Stimulated activated naive CD8-positive, alpha-beta T cell treated with anti-CD3 and anti-CD28 coated beads, Interleukin-15, Interleukin-2, amounts not matched to agents 100 ng/mL and 50 ng/mL, for 24 hours (primary cell): ENCODE results near the gene PRKCB.
"Not testable (repeated sequence)": the region's sequence is repeated elsewhere in the genome, so short reads cannot be mapped to it uniquely, and the experiment has no call there.

Experiments
- H3K27ac Mint-ChIP-seq: one replicate; pipeline ENCODE4 v1.8.0; 2021; ENCODE audit warnings: mild to moderate bottlenecking, mixed read lengths
- H3K27me3 Mint-ChIP-seq: one replicate; pipeline ENCODE4 v1.8.0; 2021; ENCODE audit warnings: mixed read lengths
- H3K36me3 Mint-ChIP-seq: one replicate; pipeline ENCODE4 v1.8.0; 2021; ENCODE audit warnings: low read depth, mixed read lengths
- H3K4me1 Mint-ChIP-seq: one replicate; pipeline ENCODE4 v1.8.0; 2021; ENCODE audit warnings: low read depth, mixed read lengths
- H3K4me3 Mint-ChIP-seq: one replicate; pipeline ENCODE4 v1.8.0; 2021; ENCODE audit warnings: mild to moderate bottlenecking, mixed read lengths
- H3K9me3 Mint-ChIP-seq: one replicate; pipeline ENCODE4 v1.8.0; 2021; ENCODE audit warnings: mixed read lengths

PRKCB gene

DNA sequence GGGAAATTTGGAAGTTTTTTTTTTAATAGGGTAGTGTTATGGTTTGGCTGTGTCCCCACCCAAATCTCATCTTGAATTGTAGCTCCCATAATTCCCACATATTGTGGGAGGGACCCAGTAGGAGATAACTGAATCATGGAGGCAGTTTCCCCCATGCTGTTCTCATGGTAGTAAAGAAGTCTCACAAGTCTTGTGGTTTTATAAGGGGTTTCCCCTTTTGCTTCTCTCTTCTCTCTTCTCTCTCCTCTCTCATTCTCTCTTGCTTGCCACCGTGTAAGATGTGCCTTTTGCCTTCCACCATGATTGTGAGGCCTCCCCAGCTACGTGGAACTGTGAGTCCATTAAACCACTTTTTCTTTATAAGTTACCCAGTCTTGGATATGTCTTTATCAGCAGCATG is 403.1 kb downstream of the PRKCB start:
- not testable (repeated sequence) for H3K4me3 Mint-ChIP-seq, H3K36me3 Mint-ChIP-seq, H3K4me1 Mint-ChIP-seq
- Mint-ChIP-seq H3K27me3 (peaks cover 28% of the 10 kb centered on the region), H3K27ac (peak overlapping the region; percentile 36), H3K9me3 (peaks cover 25% of the 10 kb centered on the region)

DNA sequence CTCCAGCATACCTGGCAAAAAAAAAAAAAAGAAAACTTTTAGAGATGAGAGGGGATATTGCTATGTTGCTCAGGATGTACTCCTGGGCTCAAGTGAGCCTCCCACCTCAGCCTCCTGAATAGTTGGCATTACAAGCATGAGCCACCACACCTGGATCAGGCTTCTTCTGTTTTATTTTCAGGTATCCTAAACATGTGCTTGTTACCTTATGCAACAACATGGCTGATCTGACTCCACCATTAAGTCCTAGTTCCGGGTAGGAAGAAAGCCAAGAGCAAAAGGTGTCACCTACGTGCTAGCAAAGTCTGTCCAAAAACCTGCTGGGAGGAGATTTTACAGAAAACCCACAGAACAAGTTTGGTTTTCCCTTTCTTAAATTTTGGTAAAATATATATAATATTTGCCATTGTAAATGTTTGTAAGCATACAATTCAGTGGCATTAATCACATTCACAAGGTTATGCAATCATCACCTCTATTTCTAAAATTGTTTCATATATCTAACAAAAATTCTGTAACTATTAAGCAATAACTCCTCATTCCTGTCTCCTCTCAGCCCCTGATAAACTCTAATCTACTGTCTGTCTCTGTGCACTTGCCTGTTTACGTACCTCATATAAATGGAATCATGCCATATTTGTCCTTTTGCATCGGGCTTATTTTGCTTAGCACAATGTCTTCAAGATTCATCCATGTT is 411.3 kb downstream of the PRKCB start:
- H3K27ac Mint-ChIP-seq = no peak overlapping the region
- H3K9me3 Mint-ChIP-seq = no peaks in the 10 kb centered on the region
- H3K4me1 Mint-ChIP-seq = no peaks in the 10 kb centered on the region
- H3K36me3 Mint-ChIP-seq = no peaks in the 10 kb centered on the region
- peaks cover 40% of the 10 kb centered on the region for H3K27me3 Mint-ChIP-seq
- H3K4me3 Mint-ChIP-seq = no peak overlapping the region

DNA sequence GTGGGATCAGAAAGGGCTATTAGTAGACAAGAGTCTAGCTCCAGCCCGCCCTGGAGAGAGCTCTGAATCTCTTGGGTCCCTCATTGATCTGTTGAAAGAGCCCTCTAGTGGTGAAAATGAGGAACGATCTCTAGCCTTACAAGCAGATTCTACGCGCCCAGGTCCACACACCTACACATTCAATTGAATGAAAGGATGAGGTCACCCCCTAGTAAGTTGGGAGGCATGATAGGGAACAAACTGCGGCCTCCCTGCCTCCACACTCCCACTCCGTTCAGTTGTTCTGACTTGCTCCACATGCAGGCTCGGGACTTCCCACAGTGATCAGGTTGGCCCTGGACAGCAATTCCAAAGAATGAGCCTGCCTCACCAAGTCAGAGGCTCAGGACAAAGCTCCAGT is 417.4 kb downstream of the PRKCB start:
- Mint-ChIP-seq H3K36me3 (no peaks in the 10 kb centered on the region), H3K4me3 (no peak overlapping the region), H3K9me3 (no peaks in the 10 kb centered on the region), H3K4me1 (peaks cover 3% of the 10 kb centered on the region), H3K27ac (no peak overlapping the region), H3K27me3 (peaks cover 61% of the 10 kb centered on the region)

DNA sequence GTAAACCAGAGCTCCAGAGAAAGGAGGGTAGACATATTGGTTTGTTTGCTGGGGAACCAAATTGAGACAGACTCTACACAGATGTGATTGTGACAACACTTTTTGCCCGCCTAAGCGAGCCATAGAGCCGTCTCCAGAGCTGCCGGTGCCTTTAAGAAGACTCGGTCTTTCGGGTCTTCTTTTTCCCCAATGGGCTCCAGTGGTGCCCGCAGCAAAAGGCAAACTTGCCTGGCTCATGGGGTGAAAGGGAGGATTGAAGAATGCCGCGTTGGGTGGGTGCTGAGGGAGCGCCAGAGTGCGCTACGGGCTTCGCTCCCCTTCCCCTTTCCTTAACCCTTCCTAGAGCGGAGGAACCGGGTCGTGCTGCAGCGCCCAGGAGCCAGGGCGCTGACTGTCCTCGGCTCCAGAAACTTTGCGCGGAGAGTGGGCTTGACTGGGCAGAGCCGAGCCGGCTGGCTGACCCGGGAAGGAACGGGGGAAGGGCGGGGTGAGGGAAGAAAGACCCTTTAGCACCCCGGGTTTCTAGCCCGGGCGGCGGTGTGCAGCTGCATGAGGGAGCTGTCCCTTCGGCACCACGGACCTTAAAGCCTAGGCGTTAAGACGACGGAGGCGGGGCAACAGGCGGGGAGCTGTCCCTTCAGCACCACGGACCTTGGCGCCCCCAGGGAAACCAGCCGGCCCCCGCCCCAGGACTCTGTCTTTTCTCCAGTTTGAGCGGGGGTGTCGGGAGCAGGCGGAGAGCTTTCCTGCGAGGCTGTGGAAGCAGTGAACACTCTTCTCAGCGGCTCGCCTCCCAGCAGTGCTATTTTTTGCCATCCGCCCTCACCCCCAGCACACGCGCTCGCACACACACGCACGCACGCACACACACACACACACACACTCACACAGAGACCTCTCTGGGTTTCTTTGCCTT is 419.9 kb downstream of the PRKCB start, which contains the start of gene CACNG3:
CACNG3 (plus strand) TSS at position 880 of the 916 bp plus-strand sequence. CDS start 420 bp downstream, outside the sequence.
- peaks cover 76% of the 10 kb centered on the region for H3K27me3 Mint-ChIP-seq
- no peak within 1 kb of the TSS for H3K27ac Mint-ChIP-seq
- H3K4me1 Mint-ChIP-seq = peaks cover 3% of the 10 kb centered on the region
- no peak within 1 kb of the TSS for H3K4me3 Mint-ChIP-seq
- no peaks in the 10 kb centered on the region for H3K36me3 Mint-ChIP-seq
- no peaks in the 10 kb centered on the region for H3K9me3 Mint-ChIP-seq

DNA sequence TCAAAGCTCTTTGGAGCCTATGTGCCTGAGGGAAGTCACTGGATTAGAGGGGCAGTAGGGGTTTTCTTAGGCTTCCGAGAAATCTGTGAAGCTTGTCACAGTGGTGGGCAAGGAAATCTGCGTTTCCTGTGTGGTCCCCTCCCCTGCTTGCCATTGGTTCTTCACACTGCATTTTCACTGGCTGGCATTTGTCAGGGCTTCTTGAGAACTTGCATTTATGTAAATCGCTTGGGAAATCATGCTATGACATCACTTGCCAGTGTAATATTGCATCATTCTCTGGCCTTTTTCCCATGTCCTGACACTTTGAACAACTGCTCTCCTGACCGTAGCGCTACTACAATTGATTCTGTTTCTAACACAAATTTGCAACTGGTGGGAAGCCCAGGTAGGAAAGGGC is 422.2 kb downstream of the PRKCB start:
- H3K9me3 Mint-ChIP-seq = no peaks in the 10 kb centered on the region
- H3K36me3 Mint-ChIP-seq = no peaks in the 10 kb centered on the region
- no peak overlapping the region for H3K4me3 Mint-ChIP-seq
- H3K4me1 Mint-ChIP-seq = peaks cover 3% of the 10 kb centered on the region
- H3K27ac Mint-ChIP-seq = no peak overlapping the region
- peaks cover 73% of the 10 kb centered on the region for H3K27me3 Mint-ChIP-seq

DNA sequence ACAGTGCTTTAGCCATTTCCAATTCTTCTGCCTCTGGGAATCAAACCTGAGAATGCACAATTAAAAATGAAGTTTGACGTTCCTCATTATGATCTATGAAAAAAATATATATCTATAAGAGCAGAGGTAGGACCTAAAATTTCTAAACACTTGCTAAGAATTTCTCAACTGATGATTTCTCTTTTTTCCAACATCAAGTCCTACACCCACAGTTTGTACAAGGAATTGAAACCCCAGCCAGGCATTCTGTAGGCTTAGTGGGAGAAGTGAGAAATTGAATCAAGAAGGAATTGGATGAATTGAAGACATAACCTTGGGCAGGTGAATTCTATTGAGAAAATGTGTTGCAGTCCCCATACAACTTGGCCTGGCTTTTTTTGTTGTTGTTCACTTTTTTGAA is 423.0 kb downstream of the PRKCB start:
- Mint-ChIP-seq H3K9me3 (no peaks in the 10 kb centered on the region), H3K27ac (no peak overlapping the region), H3K4me1 (peaks cover 3% of the 10 kb centered on the region), H3K4me3 (no peak overlapping the region), H3K27me3 (peaks cover 68% of the 10 kb centered on the region), H3K36me3 (no peaks in the 10 kb centered on the region)

DNA sequence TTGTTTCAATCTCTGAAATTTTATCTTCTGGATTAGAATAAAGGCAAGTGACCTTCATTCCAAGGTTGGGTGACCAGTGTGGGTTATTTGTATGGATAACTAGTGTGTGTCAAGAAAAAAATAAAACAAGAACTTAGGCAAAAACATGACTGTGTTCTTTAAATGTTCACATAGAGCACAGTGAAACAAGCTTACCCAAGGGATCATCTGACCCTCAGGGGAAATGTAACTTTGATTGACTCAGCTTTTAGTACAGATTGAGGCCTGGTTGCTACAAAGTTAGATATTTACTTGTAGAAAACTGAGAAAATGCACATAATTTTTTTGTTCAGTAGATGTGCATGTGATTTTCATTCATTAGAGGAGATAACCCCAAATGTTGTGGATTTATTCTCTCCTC is 427.0 kb downstream of the PRKCB start:
- peaks cover under 1% of the 10 kb centered on the region for H3K4me1 Mint-ChIP-seq
- no peak overlapping the region for H3K4me3 Mint-ChIP-seq
- H3K27ac Mint-ChIP-seq = no peak overlapping the region
- H3K9me3 Mint-ChIP-seq = no peaks in the 10 kb centered on the region
- H3K27me3 Mint-ChIP-seq = peaks cover 29% of the 10 kb centered on the region
- no peaks in the 10 kb centered on the region for H3K36me3 Mint-ChIP-seq
